Activated CD4-positive, alpha-beta T cell treated with anti-CD3 and anti-CD28 coated beads for 4 hours (primary cell): Measurements from ENCODE around the gene RORC.
A peak's percentile ranks its signal among the peaks of the same experiment; 100 is the strongest.

ENCODE experiments used
- DNase-seq, 2 donors: peaks; one replicate each; pipeline ENCODE4 v3.0.0-alpha.2; 2020

RORC gene

DNA sequence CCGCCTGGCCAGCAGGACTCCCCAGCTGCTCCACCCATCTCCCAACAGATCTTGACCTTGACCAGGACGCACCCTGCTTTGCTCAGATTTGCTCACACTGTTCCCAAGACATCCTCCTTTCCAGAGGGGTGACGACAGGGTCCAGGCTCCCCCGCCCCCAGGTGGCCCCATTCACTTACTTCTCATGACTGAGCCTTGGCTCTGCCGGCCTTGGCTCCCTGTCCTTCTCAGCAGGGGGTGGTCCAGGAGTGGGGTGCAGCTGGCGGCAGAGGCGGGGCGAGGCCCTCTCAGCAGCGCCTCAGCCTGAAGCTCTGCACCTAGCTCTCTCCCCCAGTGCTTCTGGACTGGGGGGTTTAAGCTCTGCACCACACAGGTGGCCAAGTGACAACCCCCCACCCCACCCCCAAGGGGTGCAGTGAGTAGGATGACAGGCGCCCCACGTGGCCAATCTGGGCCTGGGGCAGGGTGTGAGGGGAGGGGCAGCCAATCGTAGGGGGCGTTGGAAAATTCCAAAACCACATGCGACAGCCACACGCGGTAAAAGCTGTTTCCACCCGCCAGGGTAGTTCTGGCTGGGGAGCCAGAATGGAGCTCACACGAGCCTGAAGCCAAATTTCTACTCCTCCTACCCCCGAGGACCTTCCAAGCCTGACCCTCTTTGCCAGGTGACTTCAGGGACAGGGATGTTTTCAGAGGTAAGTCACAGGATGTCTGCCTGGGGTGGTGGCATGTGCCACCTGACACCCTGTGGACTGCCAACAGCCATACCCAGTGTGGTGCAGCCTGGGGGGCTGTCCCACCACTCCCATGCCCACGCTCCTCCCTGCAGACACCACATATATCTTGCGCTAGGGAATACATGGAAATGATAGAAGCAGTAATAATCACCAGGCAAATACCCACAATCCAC, 5.6 kb downstream of the RORC start:
- peak; percentile 55 to 68 for DNase-seq

DNA sequence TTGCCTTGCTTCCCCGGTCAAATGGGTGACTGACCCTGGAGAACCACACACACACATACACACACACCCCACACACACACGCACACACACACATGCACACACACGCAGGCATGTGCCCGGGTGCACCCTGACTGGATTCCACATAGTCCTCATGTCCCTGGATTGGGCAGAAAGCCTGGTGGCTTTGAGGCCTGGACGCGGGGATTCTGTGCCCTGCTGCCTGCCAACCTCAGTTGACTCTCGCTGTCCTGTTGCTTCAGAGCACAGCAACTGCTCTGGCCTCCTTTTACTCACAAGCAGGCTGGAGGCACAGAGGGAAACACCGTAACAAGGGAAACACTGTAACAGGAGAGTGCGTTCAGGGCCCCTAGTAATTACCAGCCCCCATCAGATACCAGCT, 6.4 kb downstream of the RORC start:
- no peak for DNase-seq

DNA sequence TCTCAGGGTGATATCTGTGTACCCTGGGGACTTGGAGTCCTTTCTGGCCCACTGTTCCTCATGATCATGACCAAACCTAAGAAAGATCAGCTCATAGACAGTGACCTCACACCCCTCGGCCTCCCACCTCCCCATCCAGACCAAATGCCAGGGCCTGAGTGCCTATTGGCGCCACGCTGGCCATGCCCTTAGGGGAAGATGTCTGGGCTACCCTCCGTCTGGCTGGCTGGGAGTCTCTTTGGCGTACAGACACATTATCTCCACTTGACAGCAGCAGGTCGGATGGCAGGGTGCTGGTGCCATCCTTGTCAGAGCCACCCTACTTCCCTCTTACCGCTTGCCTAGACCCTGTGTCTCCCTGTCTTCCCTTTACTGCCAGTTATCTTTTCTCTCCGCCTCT, 8.4 kb downstream of the RORC start:
- no peak for DNase-seq

DNA sequence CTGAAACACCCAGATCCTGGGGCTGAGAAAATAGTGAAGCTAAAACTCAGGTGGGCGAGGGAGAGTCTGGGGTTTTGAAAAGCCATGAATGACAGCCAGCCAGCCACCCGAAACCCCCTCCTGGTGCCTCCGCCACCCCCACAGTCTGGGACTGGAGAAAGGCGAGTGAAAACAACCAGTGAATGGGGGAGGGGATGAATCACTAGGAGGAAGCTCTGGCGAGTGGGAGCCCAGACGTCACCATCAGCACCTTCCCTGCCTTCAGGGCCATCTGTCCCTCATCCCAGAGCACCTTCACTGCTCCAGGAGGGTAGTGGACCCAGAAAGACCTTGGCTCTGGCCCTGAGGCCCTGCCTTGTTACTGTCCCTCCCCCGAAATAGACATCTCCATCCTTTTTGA, 9.2 kb downstream of the RORC start:
- peak; percentile 70 to 76 for DNase-seq

DNA sequence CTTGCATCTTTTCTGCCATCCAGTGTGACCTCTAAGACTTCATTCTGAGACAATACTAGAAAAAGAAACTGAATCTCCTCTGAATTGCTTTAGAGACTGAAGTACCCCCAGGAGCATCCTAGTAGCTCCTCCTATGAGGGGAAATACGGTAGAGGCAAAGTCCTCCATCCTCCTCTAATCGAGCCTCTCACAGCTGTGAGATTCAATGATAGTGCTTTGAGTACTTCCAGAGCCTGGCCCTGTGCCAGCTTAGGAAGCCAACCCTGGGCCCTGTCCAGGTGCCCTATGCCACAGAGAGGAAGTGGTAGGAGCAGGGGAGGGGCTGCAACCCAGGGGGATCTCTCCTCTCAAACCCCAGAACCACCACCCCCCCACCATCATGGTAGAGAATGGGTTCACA, 10.7 kb downstream of the RORC start:
- DNase-seq, result no peak

DNA sequence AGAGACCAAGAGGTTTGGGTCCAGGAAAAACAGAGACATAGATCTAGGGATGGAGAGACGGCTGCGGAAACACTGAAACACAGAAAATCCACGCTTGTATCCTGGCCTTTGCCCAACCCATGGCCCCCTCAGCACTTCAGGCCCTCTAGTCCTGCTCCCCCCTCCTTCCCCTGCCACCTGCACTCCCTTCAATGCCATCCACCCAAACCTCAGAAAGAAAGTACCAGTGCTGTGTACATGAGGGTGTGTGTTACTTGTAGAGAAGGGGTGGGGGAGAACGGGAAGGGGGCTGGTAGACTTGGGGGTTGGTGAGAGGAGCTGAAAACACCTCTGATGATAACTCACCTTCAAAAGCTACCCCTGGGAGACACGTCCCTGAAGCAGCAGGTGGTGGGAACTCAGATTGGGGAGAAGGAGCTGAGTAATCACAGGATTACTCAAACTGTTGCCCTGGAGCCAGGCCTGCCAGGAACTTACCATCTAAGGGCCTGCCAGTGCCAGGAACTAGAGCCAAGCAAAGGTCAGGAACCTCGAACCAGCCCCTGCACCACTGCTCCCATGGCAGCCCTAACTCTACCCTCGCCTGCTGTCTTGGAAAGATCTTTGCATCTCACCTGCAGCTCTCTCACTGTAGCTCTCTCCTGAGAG, 11.5 kb downstream of the RORC start:
- no peak for DNase-seq

DNA sequence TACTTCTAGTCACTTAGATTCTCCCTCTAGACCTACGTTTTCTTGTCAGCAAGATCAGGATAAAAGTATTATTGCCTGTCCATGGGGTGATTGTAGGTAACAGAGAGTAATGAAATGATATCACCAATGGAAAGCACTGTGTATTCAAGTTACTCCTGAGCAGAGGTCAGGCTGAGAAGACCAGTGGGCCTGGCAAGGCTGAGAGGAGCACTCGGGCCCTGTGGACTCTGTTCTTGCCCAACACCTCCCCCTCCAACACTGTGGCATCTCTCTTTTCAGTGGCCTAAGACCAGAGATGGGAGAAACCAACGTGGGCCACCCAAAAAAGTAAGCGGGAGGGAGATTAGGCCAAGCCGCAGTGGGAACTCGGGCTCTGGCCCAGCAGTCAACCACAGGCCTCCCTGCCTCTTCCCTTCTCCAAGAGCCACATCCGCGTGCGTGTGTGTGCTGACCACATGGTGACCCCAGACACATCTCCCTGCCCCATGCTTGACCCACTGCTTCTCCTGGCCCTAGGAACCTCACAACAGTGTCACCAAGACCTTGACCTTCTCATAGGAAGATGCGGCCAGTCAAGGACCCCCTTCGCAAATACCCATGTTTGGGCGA, 12.3 kb downstream of the RORC start:
- no peak for DNase-seq

DNA sequence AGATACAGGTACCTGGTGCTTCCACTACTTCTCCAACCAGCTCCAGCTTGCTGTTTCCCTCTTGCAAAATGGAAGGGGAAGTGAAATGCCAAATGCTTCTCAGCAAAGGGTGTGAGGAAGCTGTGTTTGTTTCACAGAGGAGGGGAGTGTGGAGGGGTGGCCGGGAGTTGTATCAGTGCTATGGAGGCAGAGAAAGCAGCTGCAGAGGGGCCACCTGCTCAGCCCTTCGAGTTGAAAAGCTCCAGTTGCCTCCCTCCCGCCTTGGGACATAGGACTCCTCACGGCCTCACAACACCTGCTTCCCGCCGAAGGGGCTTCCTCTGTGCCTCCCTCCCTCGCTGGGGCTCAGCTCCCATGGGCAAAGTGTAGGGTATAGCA, 14.3 kb downstream of the RORC start:
- no peak for DNase-seq

DNA sequence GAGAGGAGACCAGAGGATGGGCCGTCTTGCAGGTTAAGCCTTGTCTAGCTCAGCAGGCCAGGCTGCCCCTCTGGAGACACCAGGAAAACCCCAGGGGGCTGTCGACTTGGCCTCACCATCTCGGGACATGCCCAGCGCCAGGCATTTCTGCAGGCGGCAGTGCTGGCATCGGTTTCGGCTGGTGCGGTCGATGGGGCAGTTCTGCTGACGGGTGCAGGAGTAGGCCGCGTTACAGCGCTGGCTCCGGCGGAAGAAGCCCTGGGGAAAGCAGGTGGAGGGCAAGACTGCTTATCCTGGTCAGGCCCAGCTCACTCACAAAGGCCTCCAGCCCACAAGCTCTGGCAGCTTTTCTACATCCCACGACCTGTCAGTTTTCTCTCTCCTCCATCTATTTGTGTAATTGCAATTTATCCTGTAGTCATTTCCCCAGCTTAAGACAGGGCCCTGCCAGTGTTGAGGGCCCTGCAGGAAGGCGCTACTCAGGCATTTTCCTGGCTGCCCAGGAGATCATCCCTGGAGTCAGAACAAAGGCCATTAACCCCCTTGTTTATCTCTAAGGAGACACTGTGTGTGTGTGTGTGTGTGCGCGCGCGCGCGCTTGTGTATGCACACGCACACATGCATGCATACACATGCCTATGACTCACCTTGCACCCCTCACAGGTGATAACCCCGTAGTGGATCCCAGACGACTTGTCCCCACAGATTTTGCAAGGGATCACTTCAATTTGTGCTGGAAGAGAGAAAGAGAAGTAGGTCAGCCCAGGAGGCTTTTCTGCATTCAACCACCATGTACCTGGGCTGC, 14.9 kb downstream of the RORC start:
- DNase-seq, result no peak

DNA sequence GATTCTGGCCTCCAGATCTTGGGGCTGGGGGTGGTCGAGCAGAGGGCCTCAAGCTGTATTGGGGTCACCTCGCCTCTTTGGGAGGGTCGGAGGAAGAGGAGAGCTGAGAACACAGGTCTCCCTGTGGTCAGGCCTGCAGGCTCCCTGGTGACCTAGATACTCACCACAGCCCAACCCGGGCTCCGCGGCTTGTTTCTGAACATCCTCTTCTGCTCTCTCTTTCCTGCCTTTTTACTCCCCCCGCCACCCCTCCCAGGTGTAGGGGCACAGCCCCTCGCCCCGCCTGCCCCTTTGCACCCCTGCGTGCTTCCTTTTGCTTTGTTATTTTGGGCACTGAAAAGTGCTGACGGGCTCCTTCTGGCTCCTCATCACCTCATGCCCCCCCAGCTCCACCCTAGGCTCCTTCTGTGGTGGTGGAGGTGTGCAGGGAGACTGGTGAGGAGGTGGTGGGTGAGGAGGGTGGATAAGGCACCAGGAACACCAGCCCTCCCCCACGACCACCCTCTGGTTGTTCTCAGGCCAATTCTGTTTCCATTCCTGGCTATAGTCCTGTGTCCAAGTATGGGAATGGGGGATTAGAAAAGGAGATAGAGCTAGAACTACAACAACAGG, 15.8 kb downstream of the RORC start:
- DNase-seq, result no peak

DNA sequence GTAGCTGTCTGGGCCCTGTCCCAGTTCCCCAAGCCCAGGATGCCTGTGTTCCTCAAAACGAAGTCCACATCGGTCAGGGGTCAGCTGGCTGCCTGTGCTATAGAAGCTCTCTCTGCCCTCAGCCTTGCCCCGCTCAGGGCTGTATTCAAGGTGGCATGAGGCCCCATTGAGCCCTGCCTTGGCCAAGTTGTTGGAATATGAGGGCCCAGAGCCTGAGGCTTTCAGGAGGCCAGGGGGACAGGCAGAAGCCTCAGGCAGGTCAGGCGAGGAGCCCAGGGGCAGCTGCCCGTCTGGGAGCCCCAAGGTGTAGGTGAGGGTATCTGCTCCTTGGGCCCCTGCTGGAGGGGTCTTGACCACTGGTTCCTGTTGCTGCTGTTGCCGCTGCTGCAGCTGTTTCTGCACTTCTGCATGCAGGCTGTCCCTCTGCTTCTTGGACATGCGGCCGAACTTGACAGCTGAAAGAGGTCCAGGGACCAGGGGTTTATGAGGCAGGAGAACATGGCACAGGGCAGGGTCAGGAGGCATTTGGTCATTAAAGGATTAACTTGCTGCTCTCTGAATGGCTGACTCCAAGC, 16.5 kb downstream of the RORC start:
- no peak for DNase-seq

DNA sequence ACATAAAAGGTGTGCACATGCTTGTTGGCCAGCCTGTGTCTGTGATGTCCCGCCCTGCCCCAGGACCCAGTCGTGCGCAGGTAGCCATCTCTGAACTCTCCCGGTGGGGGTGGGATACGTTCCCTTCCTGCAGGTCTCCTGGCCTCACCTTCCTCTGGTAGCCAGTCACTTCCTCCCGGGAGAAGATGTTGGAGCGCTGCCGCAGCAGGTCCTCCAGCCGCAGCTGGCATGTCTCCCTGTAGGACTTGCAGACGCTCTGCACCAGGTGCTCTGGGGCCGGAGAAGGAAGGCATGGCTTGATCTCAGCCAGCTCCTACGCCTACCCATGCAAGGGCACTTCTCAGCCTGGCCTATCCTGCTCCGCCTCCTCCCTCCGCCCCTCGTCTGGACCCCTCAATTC, 17.2 kb downstream of the RORC start:
- DNase-seq, result no peak

DNA sequence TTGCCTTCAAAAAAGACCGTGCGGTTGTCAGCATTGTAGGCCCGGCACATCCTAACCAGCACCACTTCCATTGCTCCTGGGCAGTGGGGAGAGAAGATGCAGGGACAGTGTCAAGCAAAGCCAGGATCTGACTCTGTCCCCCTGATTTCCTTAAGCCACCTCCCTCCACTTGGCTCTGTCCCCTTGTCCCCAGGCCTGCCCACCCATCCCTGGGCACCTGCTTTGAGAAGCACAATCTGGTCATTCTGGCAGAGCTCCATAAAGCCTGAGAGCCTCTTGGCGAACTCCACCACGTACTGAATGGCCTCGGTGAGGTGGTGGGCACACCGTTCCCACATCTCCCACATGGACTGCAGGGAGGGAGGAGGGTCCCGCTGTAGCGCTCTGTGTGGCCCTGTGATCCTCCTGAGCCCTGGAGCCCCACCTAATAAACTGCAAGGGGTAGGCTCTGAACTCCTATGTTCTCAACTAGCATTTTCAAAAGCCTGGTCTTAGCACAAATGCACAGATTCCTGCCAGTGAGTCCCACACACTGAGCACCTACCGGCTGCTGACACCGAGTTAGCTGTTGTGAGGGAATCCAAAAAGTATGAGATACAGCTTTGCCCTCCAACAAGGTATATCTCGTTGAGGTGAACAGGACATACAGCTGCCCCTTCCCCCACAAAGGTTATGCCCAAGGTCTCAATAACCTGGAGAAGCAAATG, 18.2 kb downstream of the RORC start:
- no peak for DNase-seq

DNA sequence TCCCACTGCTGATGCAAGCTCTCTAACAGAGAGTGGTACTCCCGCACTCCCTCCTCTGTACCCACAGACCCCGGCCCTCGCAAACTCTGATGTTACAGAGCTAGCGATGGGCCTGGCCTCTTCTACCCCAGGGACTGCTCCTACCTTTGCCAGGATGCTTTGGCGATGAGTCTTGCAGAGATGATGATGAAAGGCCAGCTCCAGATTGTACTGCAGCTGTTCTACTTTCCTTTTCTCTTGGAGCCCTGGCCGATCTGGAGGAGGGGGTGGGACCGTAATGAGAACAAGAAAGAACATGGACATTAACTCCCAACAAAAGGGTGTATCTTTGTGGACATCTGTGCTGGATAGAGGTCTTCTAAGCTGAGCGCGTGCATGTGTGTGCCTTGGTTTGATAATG, 20.4 kb downstream of the RORC start:
- no peak for DNase-seq

DNA sequence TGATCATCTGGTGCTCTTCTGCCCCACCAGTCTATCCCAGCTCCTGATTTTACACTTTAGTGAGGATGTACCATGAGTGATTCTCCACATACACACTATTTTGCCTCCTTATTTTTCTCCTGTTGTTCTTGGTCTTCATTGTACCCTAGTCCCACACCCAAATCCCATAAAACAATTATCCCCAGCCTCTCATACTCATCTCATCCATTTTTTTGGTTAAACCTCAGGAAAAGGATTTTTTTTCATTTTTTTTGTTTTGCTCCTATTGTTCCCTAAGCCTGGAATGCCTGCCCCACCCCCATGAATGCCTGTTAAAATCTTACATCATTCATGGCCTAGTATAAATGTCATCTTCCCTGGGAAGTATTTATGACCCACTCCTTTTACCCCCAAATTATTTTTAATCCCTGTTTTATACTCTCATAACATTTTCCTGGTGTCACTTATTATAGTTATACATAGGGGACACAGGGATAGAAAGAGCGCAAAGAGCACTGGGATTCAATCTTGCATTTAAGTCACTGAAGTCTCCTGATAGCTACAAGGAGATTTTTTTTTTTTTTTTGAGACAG, 21.5 kb downstream of the RORC start:
- no peak for DNase-seq

DNA sequence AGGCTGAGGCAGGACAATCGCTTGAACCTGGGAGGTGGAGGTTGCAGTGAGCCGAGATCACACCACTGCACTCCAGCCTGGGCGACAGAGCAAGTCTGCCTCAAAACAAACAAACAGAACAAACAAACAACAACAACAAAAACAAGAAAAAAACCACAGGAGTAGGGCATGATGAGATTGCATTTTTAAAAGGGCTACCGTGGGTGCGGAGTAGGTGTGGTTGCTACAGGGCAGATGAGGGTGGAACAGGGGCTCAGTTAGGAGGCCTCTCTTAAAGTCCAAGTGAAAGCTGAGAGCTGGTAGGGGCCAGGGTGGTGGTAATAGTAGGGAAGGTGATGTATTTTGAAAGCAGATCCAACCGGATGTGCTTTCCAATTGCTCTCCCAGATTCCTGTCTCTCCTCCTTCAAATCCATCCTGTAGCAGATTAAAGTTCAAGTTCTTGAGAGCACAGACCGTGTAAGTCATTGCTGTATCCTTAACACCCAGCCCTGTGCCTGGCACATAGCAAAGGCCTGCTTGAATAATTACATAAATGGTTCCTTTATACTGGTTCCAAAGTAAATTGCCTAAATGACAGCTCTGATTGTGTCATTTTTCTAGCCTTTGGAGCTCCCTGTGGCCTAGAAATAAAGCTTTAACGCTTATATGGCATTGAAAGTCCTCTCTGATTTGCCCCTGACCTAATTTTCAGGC, 22.2 kb downstream of the RORC start:
- DNase-seq, result no peak

DNA sequence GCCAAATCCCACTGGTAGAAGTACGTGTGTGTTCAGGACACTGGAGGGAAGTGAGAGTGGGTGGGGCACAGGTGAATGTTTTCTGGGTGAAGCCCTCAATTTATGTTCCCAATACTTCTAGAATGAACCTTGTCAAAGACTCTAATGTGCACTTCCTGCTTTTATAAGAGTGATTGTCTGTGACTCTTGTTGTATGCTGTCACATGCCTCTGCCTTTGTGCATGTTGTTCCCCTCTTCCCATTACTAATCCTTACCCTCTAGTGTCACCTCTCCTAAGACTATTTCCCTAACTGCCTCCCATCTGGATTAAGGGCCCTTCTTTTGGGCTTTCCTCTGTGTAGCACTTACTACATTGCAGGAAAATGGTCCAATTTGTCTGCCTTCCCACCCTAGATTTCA, 23.8 kb downstream of the RORC start:
- no peak for DNase-seq

DNA sequence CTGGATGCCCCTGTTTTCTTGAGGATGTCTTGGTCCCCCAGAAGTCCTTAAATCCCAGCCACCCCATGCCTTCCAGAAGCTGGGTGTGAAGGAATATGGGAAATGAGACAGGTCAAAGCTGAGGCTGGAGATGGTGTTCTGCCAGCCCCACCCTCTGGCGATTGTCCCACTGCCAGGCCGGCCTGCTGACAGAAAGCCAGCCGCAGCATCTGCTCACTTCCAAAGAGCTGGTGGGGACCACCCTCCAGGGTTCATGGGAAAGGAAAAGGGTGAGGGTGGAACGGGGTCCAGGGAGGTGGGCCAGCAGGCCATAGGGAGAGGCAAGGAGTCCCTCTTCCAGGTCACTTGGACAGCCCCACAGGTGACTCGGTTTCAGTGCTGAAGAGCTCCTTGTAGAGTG, 24.5 kb downstream of the RORC start:
- DNase-seq, result no peak

DNA sequence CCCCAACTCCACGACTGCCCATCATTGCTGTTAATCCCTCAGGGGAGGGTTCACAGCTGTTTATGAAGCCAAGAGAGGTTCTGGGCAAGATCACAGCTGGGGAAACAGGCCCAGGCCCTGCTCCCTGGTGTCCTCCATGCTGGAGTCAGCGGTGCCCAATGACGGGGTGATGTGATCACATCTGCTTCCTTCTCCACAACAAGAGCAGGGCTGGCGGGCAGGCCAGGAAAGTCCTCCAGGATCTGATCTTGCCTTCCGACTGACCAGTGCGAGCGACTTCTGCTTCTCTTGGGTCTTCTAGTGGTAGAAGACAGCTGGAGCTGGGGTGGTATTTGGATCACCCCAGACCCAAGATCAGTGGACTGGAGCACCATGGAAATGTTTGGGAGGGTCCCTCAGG, 25.4 kb downstream of the RORC start:
- DNase-seq, result no peak

DNA sequence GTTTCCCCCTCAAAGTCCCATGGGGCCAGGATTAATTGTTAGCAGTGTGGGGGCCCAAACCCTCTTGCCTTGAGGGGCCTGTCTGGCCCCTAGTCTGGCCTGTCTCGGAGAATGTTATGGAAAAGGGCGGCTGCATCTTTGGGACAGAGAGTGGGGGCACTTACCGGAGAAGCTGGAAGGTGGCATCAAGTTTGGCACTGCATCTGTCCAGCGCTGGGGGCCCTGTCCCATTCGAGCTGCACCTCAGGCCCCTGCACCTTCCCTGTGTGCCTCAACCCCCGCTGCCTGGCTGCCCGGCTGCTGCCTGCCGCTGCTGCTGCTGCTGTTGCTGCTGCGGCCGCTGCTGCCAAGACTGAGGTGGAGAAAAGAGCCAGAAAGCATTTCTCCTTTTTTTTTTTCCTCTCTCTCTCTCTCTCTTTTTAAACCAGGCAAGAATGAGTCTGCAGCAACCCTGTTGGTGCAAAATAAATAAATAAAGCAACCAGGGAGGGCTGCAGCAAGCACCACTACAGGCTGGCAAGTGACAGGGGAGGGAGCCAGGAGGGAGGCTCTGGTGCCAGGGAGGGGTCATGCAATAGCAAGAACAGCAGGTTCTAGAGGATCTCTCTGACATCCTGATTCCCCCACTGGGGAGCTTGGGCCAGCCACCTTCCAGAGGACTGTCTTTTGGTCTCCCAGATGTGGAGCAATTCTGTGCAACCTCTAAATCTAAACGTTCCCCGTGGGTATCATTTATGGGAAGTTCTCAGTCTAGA, 26.4 kb downstream of the RORC start, which contains the start of gene LINGO4:
LINGO4 (minus strand) TSS at position 354 of the 755 bp plus-strand sequence. CDS start 2,715 bp downstream, outside the sequence.
- DNase-seq, result no peak
